Endothelial cell of umbilical vein (primary cell): Measurements from ENCODE around the gene TFAP2E. TPM values are rescaled to one million over a fixed set of nuclear protein-coding genes. Genes with fewer than 3 reads are reported as not detected.

ENCODE experiments used
- BruUV-seq: library from RNA; stranded (reverse); fragments of 400-500 nt; replicated peaks from 2 replicates; lab custom pipeline; 2021; lab: Mats Ljungman, UMichigan
- CTCF ChIA-PET: fragments of 300-600, 350-600 bp; sonication (Branson Sonifier 250); formaldehyde crosslinking; loops from one replicate; lab custom pipeline; 2021; ENCODE audit warnings: antibody characterized with exemption, inconsistent platforms; lab: Charles Lee
- POLR2A ChIA-PET: fragments of 300-600, 350-600 bp; sonication (Branson Sonifier 250); formaldehyde crosslinking; loops from one replicate; lab custom pipeline; 2021; ENCODE audit warnings: antibody characterized with exemption, inconsistent platforms; lab: Charles Lee
- DNase-seq: peaks from one replicate; pipeline ENCODE4 v3.0.0-alpha.2; 2011; ENCODE audit warnings: low read depth, low spot score
- FAIRE-seq: peaks from 2 replicates; lab custom pipeline; 2011; peaks lifted over from hg19 to GRCh38; lab: Jason Lieb, UNC
- H2AFZ ChIP-seq: 2 replicates; pipeline ENCODE4 v1.6.0; 2012; ENCODE audit warnings: low read depth, low read length, control low read depth, inconsistent platforms
- H3K27ac ChIP-seq: 2 replicates; pipeline ENCODE4 v1.5.1; 2011; ENCODE audit warnings: low read depth, mild to moderate bottlenecking, control low read depth, low read length, moderate library complexity; ENCODE audit not compliant: insufficient read depth
- H3K27me3 ChIP-seq, 2 experiments: 2 replicates each; pipeline versions ENCODE4 v1.6.0 to v1.6.1; 2011; ENCODE audit warnings: low read length in 2 of 2, mixed read lengths in 1 of 2; ENCODE audit not compliant: control insufficient read depth in 2 of 2, insufficient read depth in 2 of 2
- H3K36me3 ChIP-seq, 2 experiments: 2 replicates in 1 of 2; 3 replicates in 1 of 2; pipeline ENCODE4 v1.5.1; 2011; ENCODE audit warnings: low read length in 2 of 2, mild to moderate bottlenecking in 1 of 2, moderate library complexity in 1 of 2; ENCODE audit not compliant: control insufficient read depth in 2 of 2, insufficient read depth in 2 of 2; ENCODE audit errors: extremely low read depth in 1 of 2
- H3K4me1 ChIP-seq: 3 replicates; pipeline ENCODE4 v1.5.1; 2011; ENCODE audit warnings: mild to moderate bottlenecking, low read length; ENCODE audit not compliant: control insufficient read depth, insufficient read depth; ENCODE audit errors: extremely low read depth
- H3K4me2 ChIP-seq: 2 replicates; pipeline ENCODE4 v1.6.1; 2011; ENCODE audit warnings: low read length, control low read depth, mixed read lengths; ENCODE audit not compliant: insufficient read depth
- H3K4me3 ChIP-seq, 3 experiments: fragments of 200-600 bp in 1 of 3; sonication (generic), shearing (Covaris generic) in 1 of 3; replicated peaks in 1 of 3; 2 replicates each; pipeline ENCODE4 v1.5.1; 2011 to 2016; ENCODE audit warnings: control low read depth in 3 of 3, low read length in 3 of 3, mild to moderate bottlenecking in 2 of 3, inconsistent platforms in 1 of 3, low read depth in 1 of 3, moderate library complexity in 1 of 3; ENCODE audit not compliant: insufficient read depth in 1 of 3
- H3K79me2 ChIP-seq: 2 replicates; pipeline ENCODE4 v1.6.0; 2012; ENCODE audit warnings: low read length, inconsistent platforms; ENCODE audit not compliant: control insufficient read depth, insufficient read depth
- H3K9ac ChIP-seq: replicated peaks from 2 replicates; pipeline ENCODE3; 2011; ENCODE audit warnings: low read length, control low read depth; ENCODE audit not compliant: insufficient read depth; ENCODE audit errors: extremely low read depth
- H3K9me1 ChIP-seq: replicated peaks from 3 replicates; pipeline ENCODE4 v1.6.0; 2011; ENCODE audit warnings: mild to moderate bottlenecking, low read length; ENCODE audit not compliant: control insufficient read depth, insufficient read depth; ENCODE audit errors: extremely low read depth
- H3K9me3 ChIP-seq: replicated peaks from 2 replicates; pipeline ENCODE4 v1.5.1; 2012; ENCODE audit warnings: low read length, inconsistent platforms; ENCODE audit not compliant: control insufficient read depth, insufficient read depth
- H4K20me1 ChIP-seq: replicated peaks from 2 replicates; pipeline ENCODE3; 2011; ENCODE audit warnings: mild to moderate bottlenecking, low read length; ENCODE audit not compliant: control insufficient read depth, insufficient read depth; ENCODE audit errors: extremely low read depth
- EZH2 ChIP-seq: IDR thresholded peaks from 2 replicates; pipeline ENCODE4 v1.6.1; 2012; ENCODE audit warnings: borderline replicate concordance, low read depth, mild to moderate bottlenecking, moderate library complexity, low read length, inconsistent platforms; ENCODE audit not compliant: severe bottlenecking
- FOS ChIP-seq: IDR thresholded peaks from 2 replicates; pipeline ENCODE4 v1.6.1; 2011; ENCODE audit warnings: mild to moderate bottlenecking, low read length, moderate library complexity, borderline replicate concordance; ENCODE audit not compliant: insufficient read depth
- GATA2 ChIP-seq: IDR thresholded peaks from 2 replicates; pipeline ENCODE4 v1.7.0; 2011; ENCODE audit warnings: low read depth, mild to moderate bottlenecking, moderate library complexity, mixed read lengths, low read length; ENCODE audit not compliant: insufficient read length, insufficient read depth
- JUN ChIP-seq: IDR thresholded peaks from 2 replicates; pipeline ENCODE4 v1.6.1; 2011; ENCODE audit warnings: borderline replicate concordance, low read depth; ENCODE audit not compliant: insufficient read length, insufficient read depth
- MYC ChIP-seq: IDR thresholded peaks from one replicate; pipeline ENCODE4 v1.6.1; 2011; ENCODE audit warnings: mild to moderate bottlenecking, low read depth, low read length
- POLR2A ChIP-seq: IDR thresholded peaks from 2 replicates; pipeline ENCODE4 v1.6.1; 2012; ENCODE audit warnings: low read depth, mild to moderate bottlenecking, control low read depth, low read length
- POLR2AphosphoS5 ChIP-seq: IDR thresholded peaks from 2 replicates; pipeline ENCODE4 v1.6.1; 2012; ENCODE audit warnings: low read depth, mild to moderate bottlenecking, control low read depth, low read length, moderate library complexity; ENCODE audit not compliant: insufficient read depth
- dilution Hi-C: fragments of 300-500 bp; cut with MboI; formaldehyde crosslinking; loops from one replicate; pipeline ENCODE4 v1.15.0; 2019; ENCODE audit warnings: low sequenced_read_pairs; ENCODE audit not compliant: extremely low pct_ligation_motif_present
- intact Hi-C: fragments of 100-400 bp; cut with micrococcal nuclease; formaldehyde crosslinking; loops from one replicate; pipeline ENCODE4 v1.10.0; 2022
- polyA plus RNA-seq, 4 experiments: library from polyadenylated mRNA; depleted of rRNA in 3 of 4; stranded (reverse) in 3 of 4; unstranded in 1 of 4; fragments of >200 nt; gene quantifications; 2 replicates each; pipeline versions ENCODE4 v1.2.1 to v1.2.3, GENCODE V29; 2011 to 2012; ENCODE audit warnings: missing spikeins in 1 of 4
- total RNA-seq: library from RNA; stranded (reverse); gene quantifications from 2 replicates; pipeline ENCODE4 v1.2.3, GENCODE V29; 2021
- TF ChIP-seq, protein P1 (sequence below): IDR thresholded peaks from 2 replicates; pipeline ENCODE4 v1.6.1; 2011; ENCODE audit not compliant: insufficient read depth, insufficient read length
- TF ChIP-seq, protein P2 (sequence below), 2 donors: IDR thresholded peaks; 1 replicate in 1 of 2; 2 replicates in 1 of 2; pipeline ENCODE4 v1.5.1; 2011; ENCODE audit warnings: low read length in 2 of 2, mild to moderate bottlenecking in 2 of 2, moderate library complexity in 2 of 2, control low read depth in 1 of 2, inconsistent platforms in 1 of 2, low read depth in 1 of 2; ENCODE audit not compliant: insufficient read depth in 1 of 2; ENCODE audit errors: extremely low read depth in 1 of 2

Gene TFAP2E
- total and polyA plus RNA-seq, 2 donors (not counting 3 experiments of a cell fraction or from before 2014, with no cell fraction given) = 0.06 TPM; not detected in 1

DNA sequence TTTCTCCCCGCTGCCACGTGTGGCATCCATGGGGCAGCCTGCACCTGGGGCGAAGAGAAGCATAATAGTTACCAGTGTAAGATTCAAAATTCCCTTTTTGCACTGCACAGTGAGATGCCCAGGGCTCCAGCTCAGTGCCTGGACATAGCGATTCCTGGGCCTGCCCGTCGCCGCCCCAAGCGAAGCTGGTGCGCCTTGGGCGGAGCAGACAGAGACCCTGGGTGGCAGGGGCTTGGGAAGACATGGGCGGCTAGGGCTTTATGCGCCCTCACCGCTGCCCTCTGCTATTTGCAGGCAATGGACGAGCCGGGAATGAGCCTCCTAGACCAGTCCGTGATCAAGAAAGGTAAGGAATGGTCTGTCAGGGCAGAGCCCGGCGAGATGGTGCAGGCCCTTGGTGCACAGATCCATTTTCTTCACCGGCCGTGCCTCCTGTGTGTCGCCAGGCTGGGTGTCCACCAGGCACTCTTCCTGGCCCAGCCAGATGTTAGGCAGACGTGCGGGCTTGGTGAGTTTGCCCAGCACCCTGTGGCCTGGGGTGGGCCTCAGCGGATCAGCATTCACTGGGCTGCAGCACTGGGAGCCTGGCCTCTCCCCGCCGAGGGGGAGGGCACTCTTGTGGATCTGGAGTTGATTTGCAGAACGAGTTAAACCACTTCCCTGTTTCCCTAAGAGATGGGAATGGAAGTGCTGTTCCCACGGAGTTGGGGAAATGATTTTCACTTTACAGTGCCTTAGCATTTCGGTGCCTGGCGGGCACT, 1.7 kb downstream of the TFAP2E start:
- Histone ChIP-seq H2AFZ (no peak overlapping the region), H3K27ac (no peak overlapping the region), H3K4me3 (no peak overlapping the region), H3K36me3 (no peaks in the 10 kb centered on the region), H3K4me2 (no peak overlapping the region), H3K9me3 (no peaks in the 10 kb centered on the region), H3K79me2 (no peaks in the 10 kb centered on the region), H3K4me1 (peaks cover 9% of the 10 kb centered on the region), H3K9ac (no peak overlapping the region), H3K27me3 (peaks cover 43 to 65% of the 10 kb centered on the region in 2 experiments), H3K9me1 (no peaks in the 10 kb centered on the region), H4K20me1 (no peaks in the 10 kb centered on the region)
- CTCF ChIA-PET = interaction anchor here (2.6 kb wide), 1 partner anchor 10 kb away, joined by 13 read pairs; no protein-coding TSS in a partner anchor
- intact Hi-C loops (no loop called here), dilution Hi-C loops (no loop called here)
- BruUV-seq = no TSS peak
- DNase-seq (no peak), FAIRE-seq (no peak)
- POLR2A ChIA-PET = no interaction called here
- TF ChIP-seq GATA2 (no peak), JUN (no peak), EZH2 (no peak), FOS (no peak), POLR2AphosphoS5 (no peak), POLR2A (no peak), MYC (no peak)
- TF ChIP-seq, protein P1, sequence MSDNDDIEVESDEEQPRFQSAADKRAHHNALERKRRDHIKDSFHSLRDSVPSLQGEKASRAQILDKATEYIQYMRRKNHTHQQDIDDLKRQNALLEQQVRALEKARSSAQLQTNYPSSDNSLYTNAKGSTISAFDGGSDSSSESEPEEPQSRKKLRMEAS = no peak
- TF ChIP-seq, protein P2, sequence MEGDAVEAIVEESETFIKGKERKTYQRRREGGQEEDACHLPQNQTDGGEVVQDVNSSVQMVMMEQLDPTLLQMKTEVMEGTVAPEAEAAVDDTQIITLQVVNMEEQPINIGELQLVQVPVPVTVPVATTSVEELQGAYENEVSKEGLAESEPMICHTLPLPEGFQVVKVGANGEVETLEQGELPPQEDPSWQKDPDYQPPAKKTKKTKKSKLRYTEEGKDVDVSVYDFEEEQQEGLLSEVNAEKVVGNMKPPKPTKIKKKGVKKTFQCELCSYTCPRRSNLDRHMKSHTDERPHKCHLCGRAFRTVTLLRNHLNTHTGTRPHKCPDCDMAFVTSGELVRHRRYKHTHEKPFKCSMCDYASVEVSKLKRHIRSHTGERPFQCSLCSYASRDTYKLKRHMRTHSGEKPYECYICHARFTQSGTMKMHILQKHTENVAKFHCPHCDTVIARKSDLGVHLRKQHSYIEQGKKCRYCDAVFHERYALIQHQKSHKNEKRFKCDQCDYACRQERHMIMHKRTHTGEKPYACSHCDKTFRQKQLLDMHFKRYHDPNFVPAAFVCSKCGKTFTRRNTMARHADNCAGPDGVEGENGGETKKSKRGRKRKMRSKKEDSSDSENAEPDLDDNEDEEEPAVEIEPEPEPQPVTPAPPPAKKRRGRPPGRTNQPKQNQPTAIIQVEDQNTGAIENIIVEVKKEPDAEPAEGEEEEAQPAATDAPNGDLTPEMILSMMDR (IDR thresholded peaks at IDR 0.05; ENCODE audit: extremely low read depth in 1 of 2, insufficient read depth in 1 of 2, low read depth in 1 of 2, low read length in 2 of 2) = no peak
